ENCODE measurements around the gene EAF1. TPM values are rescaled to one million over a fixed set of nuclear protein-coding genes. Genes with fewer than 3 reads are reported as not detected.
"Not testable (repeated sequence)": the region's sequence is repeated elsewhere in the genome, so short reads cannot be mapped to it uniquely, and the experiment has no call there.

EAF1 gene
- total and polyA plus RNA-seq, 8 donors = 17.4 to 23.0 (median 19.9) TPM

- H3K36me3 ChIP-seq = no peaks in the 10 kb centered on the region
- H3K9me3 ChIP-seq = peaks cover 0 to 8% of the 10 kb centered on the region in 2 donors
- no peak overlapping the region for H3K27ac ChIP-seq
- intact Hi-C loops (cut with DNase I) = loop anchor here in 1 of 2 donors (10.0 kb wide), 1 partner anchor 118 kb away; no protein-coding TSS in a partner anchor
- no peak overlapping the region for H3K4me3 ChIP-seq
- ATAC-seq (no peak), DNase-seq (no peak)
- no peaks in the 10 kb centered on the region for H3K27me3 ChIP-seq
- no peak for TF ChIP-seq CTCF (IDR thresholded peaks at IDR 0.05)
- H3K4me1 ChIP-seq = peaks cover 0 to 12% of the 10 kb centered on the region in 2 donors
Observed at GRCh38 chr3:15382405-15382923, 44.9 kb upstream of the EAF1 start.

- Histone ChIP-seq H3K9me3 (peaks cover 0 to 8% of the 10 kb centered on the region in 2 donors), H3K27ac (no peak overlapping the region), H3K4me3 (no peak overlapping the region), H3K27me3 (no peaks in the 10 kb centered on the region), H3K36me3 (no peaks in the 10 kb centered on the region), H3K4me1 (peaks cover 0 to 6% of the 10 kb centered on the region in 2 donors)
- DNase-seq (no peak), ATAC-seq (no peak)
- no peak for TF ChIP-seq CTCF (IDR thresholded peaks at IDR 0.05)
- intact Hi-C loops (cut with DNase I) = loop anchor here in 1 of 2 donors (10.0 kb wide), 1 partner anchor 120 kb away; no protein-coding TSS in a partner anchor
Observed at GRCh38 chr3:15384510-15385237, 42.7 kb upstream of the EAF1 start.

- H3K27ac ChIP-seq, DNase-seq, H3K36me3 ChIP-seq, H3K27me3 ChIP-seq, H3K4me3 ChIP-seq, ATAC-seq, H3K4me1 ChIP-seq, H3K9me3 ChIP-seq: not testable (repeated sequence)
- intact Hi-C loops (cut with DNase I) = loop anchor here in 1 of 2 donors (10.0 kb wide), 1 partner anchor 120 kb away; no protein-coding TSS in a partner anchor
Observed at GRCh38 chr3:15385238-15385695, 42.1 kb upstream of the EAF1 start.

GRCh38 chr3:15385901-15386653, 41.3 kb upstream of the EAF1 start:
- intact Hi-C loops (cut with DNase I) = loop anchor here in 1 of 2 donors (10.0 kb wide), 1 partner anchor 121 kb away; no protein-coding TSS in a partner anchor
- no peak for TF ChIP-seq CTCF (IDR thresholded peaks at IDR 0.05)
- H3K36me3 ChIP-seq = no peaks in the 10 kb centered on the region
- DNase-seq (no peak), ATAC-seq (peak; percentile 85)
- H3K27me3 ChIP-seq = no peaks in the 10 kb centered on the region
- H3K4me3 ChIP-seq = no peak overlapping the region
- H3K4me1 ChIP-seq = peaks cover 0 to 6% of the 10 kb centered on the region in 2 donors
- H3K9me3 ChIP-seq = peaks cover 0 to 8% of the 10 kb centered on the region in 2 donors
- H3K27ac ChIP-seq = no peak overlapping the region

GRCh38 chr3:15386654-15386955, 40.8 kb upstream of the EAF1 start:
- not testable (repeated sequence) for ATAC-seq, H3K36me3 ChIP-seq, DNase-seq, H3K9me3 ChIP-seq, H3K4me3 ChIP-seq, H3K27me3 ChIP-seq, H3K4me1 ChIP-seq
- intact Hi-C loops (cut with DNase I) = loop anchor here in 1 of 2 donors (10.0 kb wide), 1 partner anchor 122 kb away; no protein-coding TSS in a partner anchor
- H3K27ac ChIP-seq = peak overlapping the region in 1 of 2 donors; percentile 29

- peaks cover 0 to 6% of the 10 kb centered on the region in 2 donors for H3K4me1 ChIP-seq
- DNase-seq (no peak), ATAC-seq (peak; percentile 19)
- intact Hi-C loops (cut with DNase I) = loop anchor here in 1 of 2 donors (10.0 kb wide), 1 partner anchor 122 kb away; no protein-coding TSS in a partner anchor
- no peak for TF ChIP-seq CTCF (IDR thresholded peaks at IDR 0.05)
- H3K27me3 ChIP-seq = no peaks in the 10 kb centered on the region
- H3K4me3 ChIP-seq = no peak overlapping the region
- peaks cover 0 to 8% of the 10 kb centered on the region in 2 donors for H3K9me3 ChIP-seq
- H3K27ac ChIP-seq = peak overlapping the region in 1 of 2 donors; percentile 29
- H3K36me3 ChIP-seq = no peaks in the 10 kb centered on the region
Observed at GRCh38 chr3:15387171-15387581, 40.2 kb upstream of the EAF1 start.

All from left lung (tissue), 10 donors.